Rectal smooth muscle tissue (tissue), 1 donor: Measurements from ENCODE around the gene PAPSS2.

Experiments used
- H3K27ac ChIP-seq: one replicate; pipeline ENCODE4 v1.7.0; 2013; ENCODE audit warnings: low read depth, low read length, inconsistent platforms
- H3K27me3 ChIP-seq: one replicate; pipeline ENCODE4 v1.7.0; 2013; ENCODE audit warnings: low read length; ENCODE audit not compliant: control insufficient read depth, insufficient read depth
- H3K36me3 ChIP-seq: one replicate; pipeline ENCODE4 v1.7.0; 2013; ENCODE audit warnings: low read length; ENCODE audit not compliant: control insufficient read depth, insufficient read depth
- H3K4me1 ChIP-seq: one replicate; pipeline ENCODE4 v1.7.0; 2013; ENCODE audit warnings: low read length; ENCODE audit not compliant: control insufficient read depth, insufficient read depth
- H3K4me3 ChIP-seq: one replicate; pipeline ENCODE4 v1.7.0; 2013; ENCODE audit warnings: low read length
- H3K9ac ChIP-seq: one replicate; pipeline ENCODE4 v1.7.0; 2013; ENCODE audit warnings: low read length

PAPSS2 gene

GRCh38 chr10:87661861-87662785, 2.4 kb downstream of the PAPSS2 start:
- Histone ChIP-seq H3K4me3 (no peak overlapping the region), H3K36me3 (no peaks in the 10 kb centered on the region)

DNA sequence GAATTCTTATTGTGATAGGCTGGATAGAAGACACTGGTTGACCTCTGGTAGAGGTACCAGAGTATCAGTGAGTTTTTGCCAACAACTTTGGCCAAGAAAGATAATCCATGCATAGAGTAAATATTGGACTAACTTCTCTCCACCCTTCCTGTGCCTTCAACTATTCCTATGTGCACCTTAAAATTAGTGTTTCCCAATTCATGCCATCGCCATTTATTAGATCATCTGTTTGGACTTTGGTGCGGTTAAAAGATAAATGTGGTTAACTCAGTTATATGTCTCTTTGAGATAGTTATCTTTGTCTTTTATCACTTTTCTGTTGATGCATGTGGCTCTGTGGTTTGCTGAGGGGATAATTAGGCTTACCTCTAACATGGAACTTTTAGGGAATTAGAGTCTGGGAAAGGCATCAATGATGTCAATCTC, 4.6 kb downstream of the PAPSS2 start:
- Histone ChIP-seq H3K4me1 (no peaks in the 10 kb centered on the region), H3K36me3 (no peaks in the 10 kb centered on the region), H3K27ac (no peak overlapping the region), H3K9ac (no peak overlapping the region), H3K4me3 (no peak overlapping the region), H3K27me3 (no peaks in the 10 kb centered on the region)

More at GRCh38 chr10:87661861-87662785, 2.4 kb downstream of the PAPSS2 start:
- no peaks in the 10 kb centered on the region for H3K4me1 ChIP-seq
- no peaks in the 10 kb centered on the region for H3K27me3 ChIP-seq
- H3K9ac ChIP-seq, result no peak overlapping the region
- no peak overlapping the region for H3K27ac ChIP-seq

DNA sequence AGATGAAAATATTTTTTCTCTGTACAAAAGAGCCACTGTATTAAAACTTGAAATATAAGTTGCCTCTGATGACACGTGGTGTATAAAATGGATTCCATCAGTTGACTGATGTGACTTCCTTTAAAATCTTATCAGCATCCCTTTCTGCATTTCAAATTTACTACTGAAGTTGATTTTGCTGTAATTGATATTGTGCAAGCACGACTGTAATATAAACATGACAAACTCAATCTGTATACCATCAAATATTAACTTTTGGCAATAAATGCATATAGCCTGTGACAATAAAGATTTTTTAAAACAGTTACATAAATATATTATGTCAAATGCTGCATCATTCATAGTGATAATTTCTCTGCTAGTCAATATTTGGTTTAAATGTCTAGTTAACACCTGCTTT, 7.8 kb downstream of the PAPSS2 start:
- Histone ChIP-seq H3K36me3 (no peaks in the 10 kb centered on the region), H3K27ac (no peak overlapping the region), H3K4me3 (no peak overlapping the region), H3K27me3 (no peaks in the 10 kb centered on the region), H3K4me1 (no peaks in the 10 kb centered on the region), H3K9ac (no peak overlapping the region)

- H3K27ac ChIP-seq, result no peak overlapping the region
- H3K4me3 ChIP-seq, result no peak overlapping the region
- H3K9ac ChIP-seq, result no peak overlapping the region
- H3K36me3 ChIP-seq, result no peaks in the 10 kb centered on the region
- H3K4me1 ChIP-seq, result no peaks in the 10 kb centered on the region
- no peaks in the 10 kb centered on the region for H3K27me3 ChIP-seq
These were observed 8.8 kb downstream of the PAPSS2 start for GRCh38 chr10:87668324-87669074.

- Histone ChIP-seq H3K27me3 (no peaks in the 10 kb centered on the region), H3K4me3 (no peak overlapping the region), H3K9ac (no peak overlapping the region), H3K36me3 (no peaks in the 10 kb centered on the region), H3K27ac (no peak overlapping the region), H3K4me1 (no peaks in the 10 kb centered on the region)
These were observed 10.1 kb downstream of the PAPSS2 start for GRCh38 chr10:87669752-87670151.

DNA sequence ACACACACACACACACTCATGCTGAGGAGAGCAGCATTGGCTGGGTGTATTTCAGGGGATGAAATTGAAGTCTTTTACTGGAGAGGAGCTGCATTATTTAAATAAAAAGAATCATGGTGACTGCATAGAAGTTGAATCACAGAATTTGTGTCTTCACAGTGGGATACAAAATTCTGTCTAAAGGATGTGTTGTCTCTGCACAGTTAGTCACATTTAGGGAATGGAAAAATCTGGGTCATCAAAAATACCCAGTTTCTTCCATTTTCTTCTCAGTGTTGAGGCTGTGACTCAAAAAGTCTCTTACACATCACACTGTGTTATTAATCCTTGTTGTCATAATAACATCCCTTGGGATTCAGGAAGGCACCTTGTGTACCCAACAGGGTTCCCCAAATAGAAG, 10.9 kb downstream of the PAPSS2 start:
- Histone ChIP-seq H3K4me3 (no peak overlapping the region), H3K27ac (no peak overlapping the region), H3K36me3 (no peaks in the 10 kb centered on the region), H3K4me1 (no peaks in the 10 kb centered on the region), H3K9ac (no peak overlapping the region), H3K27me3 (no peaks in the 10 kb centered on the region)

DNA sequence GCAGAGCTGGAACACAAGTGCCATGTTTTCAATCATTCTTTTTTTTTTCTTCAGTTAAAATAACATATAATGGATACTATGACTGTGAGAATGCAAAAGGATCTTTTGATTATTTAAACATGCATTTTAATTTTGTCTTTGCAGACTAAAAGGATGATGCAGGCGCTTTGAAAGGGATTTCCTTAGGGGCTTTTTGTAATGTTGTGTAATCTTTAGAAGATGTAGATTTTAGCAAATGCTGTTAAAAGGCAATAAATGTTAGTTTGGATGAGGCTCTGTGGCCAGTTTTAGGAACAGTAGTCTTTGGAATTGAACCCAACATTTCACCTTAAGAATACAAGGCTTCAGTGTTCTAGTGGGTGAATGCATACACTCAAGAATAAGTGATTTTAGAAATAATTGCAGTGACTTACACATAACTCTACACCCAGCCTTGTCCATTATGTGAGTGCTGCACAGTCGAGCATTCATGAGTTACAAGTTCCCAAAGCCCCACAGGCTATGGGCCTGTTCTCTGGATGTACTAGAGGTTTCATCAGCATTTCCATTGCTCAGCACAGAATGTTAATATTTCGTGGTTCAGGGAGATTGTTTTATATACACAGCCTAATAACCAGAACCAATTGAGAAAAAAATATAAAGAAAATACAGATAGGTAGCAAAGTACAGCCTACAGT, 11.6 kb downstream of the PAPSS2 start:
- Histone ChIP-seq H3K4me3 (no peak overlapping the region), H3K27me3 (no peaks in the 10 kb centered on the region), H3K9ac (no peak overlapping the region), H3K27ac (no peak overlapping the region), H3K4me1 (no peaks in the 10 kb centered on the region), H3K36me3 (no peaks in the 10 kb centered on the region)

DNA sequence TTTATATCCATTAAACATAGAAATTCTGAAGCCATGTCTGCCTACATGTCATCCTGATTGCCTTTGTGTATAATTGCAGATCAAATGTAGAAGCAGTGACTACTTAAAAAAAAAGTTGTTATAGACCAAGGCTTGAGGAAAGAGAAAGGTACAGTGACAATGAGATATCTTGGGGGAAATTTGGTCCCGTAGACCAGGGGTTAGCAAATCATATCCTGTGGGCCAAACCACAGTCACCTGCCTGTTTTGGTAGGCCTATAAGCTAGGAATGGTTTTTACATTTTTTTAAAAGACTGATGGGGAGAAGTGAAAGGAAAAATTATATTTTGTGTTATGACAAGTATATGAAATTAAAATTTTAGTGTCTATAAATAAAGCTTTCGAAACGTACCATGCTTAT, 12.9 kb downstream of the PAPSS2 start:
- Histone ChIP-seq H3K4me3 (no peak overlapping the region), H3K27ac (no peak overlapping the region), H3K9ac (no peak overlapping the region), H3K27me3 (no peaks in the 10 kb centered on the region), H3K36me3 (no peaks in the 10 kb centered on the region), H3K4me1 (no peaks in the 10 kb centered on the region)

DNA sequence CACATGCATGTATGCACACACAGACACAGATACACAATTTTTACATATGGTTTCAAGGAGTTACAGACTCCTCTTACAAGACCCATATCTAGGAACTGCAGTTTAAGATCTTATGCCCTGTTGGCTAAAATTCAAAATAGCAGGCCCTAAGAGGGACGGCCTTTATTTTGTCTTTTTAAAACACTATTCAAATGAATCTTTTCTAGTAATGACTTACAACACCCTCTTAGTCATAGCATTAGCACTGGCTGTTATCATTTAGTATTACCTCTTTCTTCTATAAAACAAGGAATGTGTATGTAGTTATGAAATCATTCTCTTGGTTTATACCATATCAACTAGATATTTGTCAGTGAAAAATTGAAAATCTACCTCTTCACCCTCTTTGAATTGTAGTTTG, 15.3 kb downstream of the PAPSS2 start:
- H3K4me1 ChIP-seq, result no peaks in the 10 kb centered on the region
- no peak overlapping the region for H3K9ac ChIP-seq
- H3K27ac ChIP-seq, result no peak overlapping the region
- no peak overlapping the region for H3K4me3 ChIP-seq
- H3K36me3 ChIP-seq, result no peaks in the 10 kb centered on the region
- H3K27me3 ChIP-seq, result no peaks in the 10 kb centered on the region

DNA sequence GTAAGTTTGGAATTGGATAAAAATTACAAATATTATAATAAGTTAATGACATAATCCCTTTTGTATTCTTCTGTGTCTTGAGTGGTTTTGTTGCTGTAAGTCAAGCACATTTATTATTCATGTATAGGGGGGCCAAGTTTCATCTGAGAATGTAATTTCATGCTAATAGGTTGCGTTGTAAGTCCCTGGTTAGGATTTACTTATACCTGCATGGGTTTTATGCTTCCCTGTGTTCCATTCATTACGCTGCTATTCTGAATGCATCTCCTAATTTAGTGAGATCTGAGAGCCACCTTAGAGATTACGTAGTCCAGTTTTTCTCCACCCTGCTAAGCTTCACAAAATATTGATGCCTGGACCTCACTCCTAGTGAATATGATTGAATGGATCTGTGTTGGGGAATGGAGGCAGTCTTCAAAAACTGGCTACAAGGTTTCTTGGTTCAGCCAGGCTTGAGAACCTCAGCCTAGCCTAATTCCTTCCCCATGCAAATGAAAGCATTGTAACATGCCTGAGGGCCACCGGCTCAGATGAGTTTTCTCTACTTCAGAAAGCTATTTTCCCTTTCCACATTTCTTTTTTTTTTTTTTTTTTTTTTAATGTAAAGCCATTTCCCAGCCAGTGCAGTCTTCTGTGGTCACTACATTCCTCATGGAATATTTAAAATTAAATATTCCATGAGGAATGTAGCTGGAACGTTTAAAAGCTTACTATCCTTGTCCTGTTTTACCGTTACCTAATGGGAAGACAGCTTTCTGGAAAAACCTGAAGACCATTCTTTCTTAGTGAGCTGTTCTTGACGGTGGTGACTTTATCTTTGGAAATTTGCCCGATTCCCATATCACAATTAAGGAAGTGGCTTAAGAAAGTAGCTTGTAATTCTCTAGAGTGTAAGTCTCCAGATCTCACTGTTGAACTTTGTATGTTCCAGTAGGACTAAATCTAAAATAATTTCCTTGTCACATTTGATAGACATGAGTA, 16.0 kb downstream of the PAPSS2 start:
- Histone ChIP-seq H3K27ac (no peak overlapping the region), H3K36me3 (no peaks in the 10 kb centered on the region), H3K4me1 (no peaks in the 10 kb centered on the region), H3K4me3 (no peak overlapping the region), H3K27me3 (no peaks in the 10 kb centered on the region), H3K9ac (no peak overlapping the region)

DNA sequence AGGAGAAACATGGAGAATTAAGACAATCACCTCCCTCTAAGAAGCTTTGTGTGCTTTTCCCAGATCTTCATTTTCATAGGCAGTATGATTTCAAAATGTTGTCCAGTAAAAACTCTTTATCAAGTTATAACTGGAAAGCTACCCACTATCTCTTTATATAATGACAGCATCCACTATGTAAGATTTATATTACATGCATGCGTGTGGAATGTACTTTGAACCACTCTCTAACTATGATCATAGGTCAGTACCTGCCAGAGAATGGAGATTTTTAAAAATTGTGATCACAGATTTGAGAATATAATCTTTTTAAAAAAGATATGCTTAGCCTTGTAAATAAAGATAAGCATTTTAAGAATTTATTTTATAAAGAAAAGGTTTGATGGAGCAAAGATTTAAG, 17.9 kb downstream of the PAPSS2 start:
- H3K4me1 ChIP-seq, result no peaks in the 10 kb centered on the region
- no peaks in the 10 kb centered on the region for H3K27me3 ChIP-seq
- no peak overlapping the region for H3K4me3 ChIP-seq
- H3K27ac ChIP-seq, result no peak overlapping the region
- no peak overlapping the region for H3K9ac ChIP-seq
- no peaks in the 10 kb centered on the region for H3K36me3 ChIP-seq
